HEK293T (cell line): Measurements from ENCODE around the gene MTERF2.

Source experiments
- CTCF ChIA-PET: fragments of 350-600 bp; formaldehyde crosslinking; extraction: SDS; loops from one replicate; lab custom pipeline; 2021; ENCODE audit warnings: antibody characterized with exemption, inconsistent platforms; lab: Yijun Ruan, JAX
- POLR2A ChIA-PET: fragments of 350-600 bp; formaldehyde crosslinking; extraction: SDS; loops from one replicate; lab custom pipeline; 2020; ENCODE audit warnings: antibody characterized with exemption, inconsistent platforms; lab: Yijun Ruan, JAX
- DNase-seq: peaks from one replicate; pipeline ENCODE4 v3.0.0; 2012; ENCODE audit warnings: mixed read lengths; ENCODE audit errors: extremely low spot score
- ARNT ChIP-seq: fragments of 450-650 bp; IDR thresholded peaks from 2 replicates; pipeline ENCODE4 v1.6.1; 2017; ENCODE audit warnings: mild to moderate bottlenecking
- BHLHE40 ChIP-seq: fragments of 450-650 bp; IDR thresholded peaks from 2 replicates; pipeline ENCODE4 v1.6.1; 2016; ENCODE audit warnings: mild to moderate bottlenecking, moderate library complexity, borderline replicate concordance
- CTBP1 ChIP-seq: fragments of 450-650 bp; IDR thresholded peaks from 2 replicates; pipeline ENCODE4 v1.6.1; 2016; ENCODE audit warnings: borderline replicate concordance
- ELF4 ChIP-seq: fragments of 450-650 bp; IDR thresholded peaks from 2 replicates; pipeline ENCODE4 v1.6.1; 2017; ENCODE audit warnings: antibody characterized with exemption
- FOXA1 ChIP-seq: fragments of 450-650 bp; IDR thresholded peaks from 2 replicates; pipeline ENCODE4 v1.6.1; 2016; ENCODE audit warnings: mild to moderate bottlenecking
- FOXK2 ChIP-seq: fragments of 450-650 bp; IDR thresholded peaks from 2 replicates; pipeline ENCODE4 v1.6.1; 2016; ENCODE audit warnings: mild to moderate bottlenecking
- FOXM1 ChIP-seq: fragments of 450-650 bp; IDR thresholded peaks from 2 replicates; pipeline ENCODE4 v1.6.1; 2017; ENCODE audit warnings: mild to moderate bottlenecking, borderline replicate concordance
- HDGF ChIP-seq: fragments of 450-650 bp; IDR thresholded peaks from 2 replicates; pipeline ENCODE4 v1.6.1; 2017; ENCODE audit warnings: antibody characterized with exemption, borderline replicate concordance
- L3MBTL2 ChIP-seq: fragments of 450-650 bp; conservative IDR thresholded peaks from 2 replicates; pipeline ENCODE4 v1.6.1; 2016; ENCODE audit warnings: mild to moderate bottlenecking
- LEF1 ChIP-seq: fragments of 450-650 bp; IDR thresholded peaks from 2 replicates; pipeline ENCODE4 v1.6.1; 2017; ENCODE audit warnings: mild to moderate bottlenecking, borderline replicate concordance
- NFRKB ChIP-seq: fragments of 450-650 bp; IDR thresholded peaks from 2 replicates; pipeline ENCODE4 v1.6.1; 2016; ENCODE audit warnings: mild to moderate bottlenecking, moderate library complexity
- PKNOX1 ChIP-seq: fragments of 450-650 bp; IDR thresholded peaks from 2 replicates; pipeline ENCODE4 v1.6.1; 2016
- SP1 ChIP-seq: fragments of 450-650 bp; IDR thresholded peaks from 2 replicates; pipeline ENCODE4 v1.6.1; 2017
- SUZ12 ChIP-seq: fragments of 450-650 bp; IDR thresholded peaks from 2 replicates; pipeline ENCODE4 v1.6.1; 2016; ENCODE audit warnings: mild to moderate bottlenecking
- TARDBP ChIP-seq: fragments of 450-650 bp; IDR thresholded peaks from 2 replicates; pipeline ENCODE4 v1.6.1; 2016
- ZNF384 ChIP-seq: fragments of 450-650 bp; IDR thresholded peaks from 2 replicates; pipeline ENCODE4 v1.6.1; 2016

Gene MTERF2

GRCh38 chr12:106955377-106956047 lies 31.4 kb downstream of the MTERF2 start, which contains the start of gene TMEM263:
Gene TMEM263 (plus strand): TSS chr12:106955907. CDS start chr12:106967117, 11,210 bp downstream.
- ChIA-PET POLR2A (interaction anchor here (0.6 to 2.1 kb wide), 11 partner anchors 9 to 598 kb away, joined by 3 to 16 read pairs (median 4); partner anchors contain the start of genes CRY1, MTERF2 and POLR3B), CTCF (interaction anchor here (0.6 kb wide), 1 partner anchor 115 kb away, joined by 5 read pairs; no protein-coding TSS in a partner anchor)
- peak; percentile 97 for DNase-seq
- TF ChIP-seq L3MBTL2: peak; percentile 98
- no peak for TF ChIP-seq ARNT

GRCh38 chr12:106954462-106955376 lies 32.2 kb downstream of the MTERF2 start:
- TF ChIP-seq PKNOX1 (peak; percentile 60), CTBP1 (no peak)
- CTCF ChIA-PET: no interaction called here
- no peak for DNase-seq

GRCh38 chr12:106953352-106954250 lies 33.3 kb downstream of the MTERF2 start:
- DNase-seq: no peak
- ChIA-PET CTCF (no interaction called here), POLR2A (interaction anchor here (1.6 kb wide), 1 partner anchor 34 kb away, joined by 4 read pairs; the partner anchor contains the start of gene MTERF2)
- TF ChIP-seq FOXA1: no peak
- TF ChIP-seq HDGF: no peak
- TF ChIP-seq ZNF384: no peak
- no peak for TF ChIP-seq L3MBTL2
- no peak for TF ChIP-seq SP1
- TF ChIP-seq LEF1: no peak
- no peak for TF ChIP-seq TARDBP
- TF ChIP-seq ARNT: no peak
- TF ChIP-seq NFRKB: no peak
- no peak for TF ChIP-seq BHLHE40
- no peak for TF ChIP-seq PKNOX1
- no peak for TF ChIP-seq FOXK2
- TF ChIP-seq ELF4: no peak
- TF ChIP-seq SUZ12: no peak
- TF ChIP-seq CTBP1: no peak
- TF ChIP-seq FOXM1: no peak

More at GRCh38 chr12:106954462-106955376, 32.2 kb downstream of the MTERF2 start:
- POLR2A ChIA-PET: interaction anchor here (2.1 kb wide), 1 partner anchor 139 kb away, joined by 10 read pairs; the partner anchor contains the start of gene CRY1

GRCh38 chr12:106950591-106950990 lies 36.4 kb downstream of the MTERF2 start:
- no peak for TF ChIP-seq PKNOX1
- no peak for TF ChIP-seq FOXA1
- TF ChIP-seq SUZ12: no peak
- no peak for TF ChIP-seq SP1
- TF ChIP-seq TARDBP: no peak
- no peak for TF ChIP-seq LEF1
- TF ChIP-seq CTBP1: no peak
- no peak for TF ChIP-seq HDGF
- TF ChIP-seq BHLHE40: no peak
- DNase-seq: no peak
- ChIA-PET CTCF (no interaction called here), POLR2A (no interaction called here)

- POLR2A ChIA-PET: no interaction called here
- no peak for DNase-seq
- TF ChIP-seq FOXK2: no peak
- TF ChIP-seq ELF4: no peak
- CTCF ChIA-PET: interaction anchor here (0.7 kb wide), 1 partner anchor 132 kb away, joined by 5 read pairs; no protein-coding TSS in a partner anchor
Observed at GRCh38 chr12:106947461-106947860, 39.5 kb downstream of the MTERF2 start.

DNA sequence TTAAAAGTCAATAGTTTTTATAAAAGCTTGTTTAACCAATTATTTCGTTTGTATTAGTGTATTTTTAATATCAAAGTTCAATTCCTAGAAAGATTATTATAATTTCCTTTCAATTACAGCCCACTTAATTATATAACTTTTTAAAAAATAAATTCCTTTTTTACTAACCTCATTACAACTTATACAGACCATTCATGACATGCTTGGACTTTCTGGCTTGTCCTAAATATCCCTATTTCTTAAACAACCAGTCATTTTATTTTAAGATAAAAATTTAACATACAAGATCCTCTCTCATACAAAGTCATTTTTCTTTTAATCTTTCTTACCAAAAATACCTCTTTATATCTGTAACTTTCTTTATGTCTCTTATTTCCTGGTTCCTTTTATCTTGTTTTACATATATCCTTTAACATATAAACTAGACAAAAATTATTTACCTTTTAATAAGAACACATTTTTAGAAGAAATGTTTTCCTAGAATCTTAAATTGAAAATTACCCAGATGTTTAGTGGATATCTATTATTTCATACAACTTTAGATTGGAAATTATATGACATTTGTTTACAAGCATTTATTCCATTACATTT lies 41.6 kb downstream of the MTERF2 start:
- TF ChIP-seq BHLHE40 (no peak), SUZ12 (no peak), L3MBTL2 (no peak), LEF1 (no peak), CTBP1 (no peak)
- ChIA-PET CTCF (no interaction called here), POLR2A (no interaction called here)
- no peak for DNase-seq
